ENCODE measurements around the gene LCNL1. TPM values are rescaled to one million over a fixed set of nuclear protein-coding genes. Genes with fewer than 3 reads are reported as not detected.
A peak's percentile ranks its signal among the peaks of the same experiment; 100 is the strongest.

The LCNL1 gene
- total RNA-seq, 1 donor from 2014 or later = 2.0 TPM

- Histone ChIP-seq H3K9me3 (no peaks in the 10 kb centered on the region), H3K4me1 (peaks cover 52% of the 10 kb centered on the region), H3K27ac (no peak overlapping the region), H3K36me3 (no peaks in the 10 kb centered on the region), H3K4me3 (peak overlapping the region; percentile 22 to 32), H3K27me3 (no peaks in the 10 kb centered on the region)
- TF ChIP-seq POLR2AphosphoS5 (IDR thresholded peaks at IDR 0.05; ENCODE audit: insufficient read depth in 1 of 2, low read depth in 1 of 2) = no peak
- no peak for TF ChIP-seq CTCF (IDR thresholded peaks at IDR 0.05)
- no peak for TF ChIP-seq POLR2A (IDR thresholded peaks at IDR 0.05)
- no peak for DNase-seq (ENCODE audit: extremely low spot score in 2 of 2)
- intact Hi-C loops (cut with DNase I) = no loop called here
Observed at GRCh38 chr9:136994888-136995230, 12.1 kb downstream of the LCNL1 start.

GRCh38 chr9:136995362-136995761 lies 12.6 kb downstream of the LCNL1 start:
- peak overlapping the region; percentile 62 for H3K27ac ChIP-seq
- H3K9me3 ChIP-seq = no peaks in the 10 kb centered on the region
- peaks cover 52% of the 10 kb centered on the region for H3K4me1 ChIP-seq
- intact Hi-C loops (cut with DNase I) = no loop called here
- H3K4me3 ChIP-seq = peak overlapping the region; percentile 22 to 32
- TF ChIP-seq POLR2AphosphoS5 (IDR thresholded peaks at IDR 0.05; ENCODE audit: insufficient read depth in 1 of 2, low read depth in 1 of 2) (no peak), POLR2A (IDR thresholded peaks at IDR 0.05) (no peak), CTCF (IDR thresholded peaks at IDR 0.05) (no peak)
- H3K36me3 ChIP-seq = no peaks in the 10 kb centered on the region
- no peak for DNase-seq (ENCODE audit: extremely low spot score in 2 of 2)
- H3K27me3 ChIP-seq = no peaks in the 10 kb centered on the region

GRCh38 chr9:136995772-136996311 lies 13.0 kb downstream of the LCNL1 start:
- peak overlapping the region; percentile 22 to 32 for H3K4me3 ChIP-seq
- no peaks in the 10 kb centered on the region for H3K36me3 ChIP-seq
- peak overlapping the region; percentile 62 for H3K27ac ChIP-seq
- no peaks in the 10 kb centered on the region for H3K27me3 ChIP-seq
- no peak for DNase-seq (ENCODE audit: extremely low spot score in 2 of 2)
- H3K9me3 ChIP-seq = no peaks in the 10 kb centered on the region
- H3K4me1 ChIP-seq = peaks cover 52% of the 10 kb centered on the region
- intact Hi-C loops (cut with DNase I) = no loop called here
- TF ChIP-seq POLR2AphosphoS5 (IDR thresholded peaks at IDR 0.05; ENCODE audit: insufficient read depth in 1 of 2, low read depth in 1 of 2) (no peak), CTCF (IDR thresholded peaks at IDR 0.05) (no peak), POLR2A (IDR thresholded peaks at IDR 0.05) (no peak)

- peak within 1 kb of the TSS; percentile 22 to 32 for H3K4me3 ChIP-seq
- no peak for DNase-seq (ENCODE audit: extremely low spot score in 2 of 2)
Observed at GRCh38 chr9:136996361-136997292, 13.8 kb downstream of the LCNL1 start, which contains the start of gene CLIC3. TSS of gene CLIC3 (minus strand) at chr9:136996568. CDS start at chr9:136996543, 25 bp downstream.

GRCh38 chr9:136997371-136997770 lies 14.6 kb downstream of the LCNL1 start:
- DNase-seq (ENCODE audit: extremely low spot score in 2 of 2) = no peak
- Histone ChIP-seq H3K27ac (no peak overlapping the region), H3K4me3 (no peak overlapping the region), H3K27me3 (no peaks in the 10 kb centered on the region), H3K4me1 (peaks cover 47% of the 10 kb centered on the region), H3K9me3 (no peaks in the 10 kb centered on the region), H3K36me3 (no peaks in the 10 kb centered on the region)
- TF ChIP-seq CTCF (IDR thresholded peaks at IDR 0.05) (no peak), POLR2A (IDR thresholded peaks at IDR 0.05) (no peak), POLR2AphosphoS5 (IDR thresholded peaks at IDR 0.05; ENCODE audit: insufficient read depth in 1 of 2, low read depth in 1 of 2) (no peak)
- intact Hi-C loops (cut with DNase I) = no loop called here

More at GRCh38 chr9:136996361-136997292, 13.8 kb downstream of the LCNL1 start, which contains the start of gene CLIC3:
- no peak for TF ChIP-seq POLR2A (IDR thresholded peaks at IDR 0.05)
- TF ChIP-seq POLR2AphosphoS5 (IDR thresholded peaks at IDR 0.05; ENCODE audit: insufficient read depth in 1 of 2, low read depth in 1 of 2) = peak in 1 of 2 donors; percentile 26
- no peaks in the 10 kb centered on the region for H3K9me3 ChIP-seq
- no peaks in the 10 kb centered on the region for H3K36me3 ChIP-seq
- H3K27me3 ChIP-seq = no peaks in the 10 kb centered on the region
- peaks cover 50% of the 10 kb centered on the region for H3K4me1 ChIP-seq
- H3K27ac ChIP-seq = peak within 1 kb of the TSS; percentile 62
- intact Hi-C loops (cut with DNase I) = no loop called here

All from vagina (tissue), 2 donors.